H9 (cell line): Measurements from ENCODE around the gene SLC17A1. TPM values are rescaled to one million over a fixed set of nuclear protein-coding genes. Genes with fewer than 3 reads are reported as not detected.

Experiments
- DNase-seq: peaks from one replicate; pipeline ENCODE4 v3.0.0-alpha.2; 2017
- H2AFZ ChIP-seq: one replicate; pipeline ENCODE4 v1.6.1; 2013; ENCODE audit warnings: mild to moderate bottlenecking, low read length, control low read depth, moderate library complexity
- H2AK5ac ChIP-seq: 2 replicates; pipeline ENCODE4 v1.6.1; 2013; ENCODE audit warnings: low read length, control low read depth, mixed read lengths; ENCODE audit not compliant: insufficient read length
- H2BK120ac ChIP-seq: one replicate; pipeline ENCODE4 v1.6.1; 2013; ENCODE audit warnings: low read depth, mild to moderate bottlenecking, low read length, control low read depth, inconsistent platforms; ENCODE audit not compliant: poor library complexity, severe bottlenecking
- H2BK12ac ChIP-seq: 2 replicates; pipeline ENCODE4 v1.6.1; 2013; ENCODE audit warnings: low read length, control low read depth, mixed read lengths, low read depth; ENCODE audit not compliant: insufficient read length
- H2BK15ac ChIP-seq: 2 replicates; pipeline ENCODE4 v1.6.1; 2013; ENCODE audit warnings: low read depth, low read length, control low read depth
- H2BK20ac ChIP-seq: one replicate; pipeline ENCODE4 v1.6.1; 2013; ENCODE audit warnings: low read depth, mild to moderate bottlenecking, low read length, control low read depth, inconsistent platforms; ENCODE audit not compliant: poor library complexity, severe bottlenecking
- H2BK5ac ChIP-seq: 2 replicates; pipeline ENCODE4 v1.6.1; 2013; ENCODE audit warnings: low read length, control low read depth, mixed read lengths; ENCODE audit not compliant: insufficient read length
- H3K14ac ChIP-seq: 2 replicates; pipeline ENCODE4 v1.6.1; 2013; ENCODE audit warnings: low read length, control low read depth; ENCODE audit not compliant: insufficient read depth
- H3K18ac ChIP-seq: 2 replicates; pipeline ENCODE4 v1.6.1; 2013; ENCODE audit warnings: low read depth, mild to moderate bottlenecking, mixed read lengths, low read length, control low read depth; ENCODE audit not compliant: insufficient read length
- H3K23ac ChIP-seq: 2 replicates; pipeline ENCODE4 v1.6.1; 2013; ENCODE audit warnings: low read length, control low read depth, mixed read lengths, low read depth; ENCODE audit not compliant: insufficient read length
- H3K23me2 ChIP-seq: 2 replicates; pipeline ENCODE4 v1.6.1; 2013; ENCODE audit warnings: low read depth, mild to moderate bottlenecking, mixed read lengths, low read length, control low read depth; ENCODE audit not compliant: insufficient read length, poor library complexity, severe bottlenecking
- H3K27ac ChIP-seq: 2 replicates; pipeline ENCODE4 v1.5.1; 2013; ENCODE audit warnings: low read length, control low read depth, mixed read lengths, low read depth; ENCODE audit not compliant: insufficient read length
- H3K27me3 ChIP-seq: 2 replicates; pipeline ENCODE4 v1.6.1; 2013; ENCODE audit warnings: low read length, control low read depth, inconsistent platforms; ENCODE audit not compliant: insufficient read depth
- H3K4ac ChIP-seq: 2 replicates; pipeline ENCODE4 v1.6.1; 2013; ENCODE audit warnings: low read depth, mild to moderate bottlenecking, control low read depth, inconsistent platforms, low read length, moderate library complexity
- H3K4me1 ChIP-seq: 2 replicates; pipeline ENCODE4 v1.6.1; 2013; ENCODE audit warnings: low read length, control low read depth, inconsistent platforms; ENCODE audit not compliant: insufficient read depth
- H3K4me2 ChIP-seq: 2 replicates; pipeline ENCODE4 v1.6.1; 2013; ENCODE audit warnings: low read length, control low read depth, mixed read lengths; ENCODE audit not compliant: insufficient read length, insufficient read depth
- H3K56ac ChIP-seq: 2 replicates; pipeline ENCODE4 v1.6.1; 2013; ENCODE audit warnings: low read depth, mild to moderate bottlenecking, mixed read lengths, low read length, control low read depth; ENCODE audit not compliant: insufficient read length
- H3K79me1 ChIP-seq: 2 replicates; pipeline ENCODE4 v1.6.1; 2013; ENCODE audit warnings: low read depth, mild to moderate bottlenecking, moderate library complexity, low read length, control low read depth, inconsistent platforms; ENCODE audit not compliant: insufficient read depth, poor library complexity, severe bottlenecking
- H3K79me2 ChIP-seq: 2 replicates; pipeline ENCODE4 v1.6.1; 2013; ENCODE audit warnings: low read length, control low read depth, inconsistent platforms; ENCODE audit not compliant: insufficient read depth
- H3K9ac ChIP-seq: 2 replicates; pipeline ENCODE4 v1.6.1; 2013; ENCODE audit warnings: low read length, control low read depth, mixed read lengths; ENCODE audit not compliant: insufficient read length; ENCODE audit errors: extremely low read depth
- H3K9me3 ChIP-seq: one replicate; pipeline ENCODE4 v1.6.1; 2013; ENCODE audit warnings: low read depth, low read length, inconsistent platforms; ENCODE audit not compliant: control insufficient read depth
- H3T11ph ChIP-seq: one replicate; pipeline ENCODE4 v1.6.1; 2013; ENCODE audit warnings: mild to moderate bottlenecking, low read length, control low read depth, inconsistent platforms
- H4K20me1 ChIP-seq: one replicate; pipeline ENCODE4 v1.6.1; 2013; ENCODE audit not compliant: control insufficient read depth, insufficient read length, insufficient read depth
- H4K5ac ChIP-seq: 2 replicates; pipeline ENCODE4 v1.6.1; 2013; ENCODE audit warnings: low read depth, mild to moderate bottlenecking, mixed read lengths, low read length, control low read depth; ENCODE audit not compliant: insufficient read length
- H4K8ac ChIP-seq: replicated peaks from 2 replicates; pipeline ENCODE4 v1.6.1; 2013; ENCODE audit warnings: low read length, control low read depth, mixed read lengths, low read depth; ENCODE audit not compliant: insufficient read length
- H4K91ac ChIP-seq: 2 replicates; pipeline ENCODE4 v1.6.1; 2013; ENCODE audit warnings: low read depth, mild to moderate bottlenecking, moderate library complexity, mixed read lengths, low read length, control low read depth; ENCODE audit not compliant: insufficient read length
- H3K27ac Mint-ChIP-seq, 3 experiments: 2 replicates in 2 of 3; 3 replicates in 1 of 3; pipeline ENCODE4 v1.8.0; 2020 to 2021; ENCODE audit warnings: mixed read lengths in 3 of 3, mild to moderate bottlenecking in 1 of 3, moderate library complexity in 1 of 3
- H3K27me3 Mint-ChIP-seq: 2 replicates; pipeline ENCODE4 v1.8.0; 2021; ENCODE audit warnings: low read depth, mild to moderate bottlenecking, moderate library complexity, mixed read lengths
- H3K36me3 Mint-ChIP-seq, 3 experiments: 2 replicates in 2 of 3; 3 replicates in 1 of 3; pipeline ENCODE4 v1.8.0; 2020 to 2021; ENCODE audit warnings: low read depth in 3 of 3, mixed read lengths in 3 of 3; ENCODE audit not compliant: insufficient read depth in 1 of 3
- H3K4me1 Mint-ChIP-seq, 2 experiments: 2 replicates each; pipeline ENCODE4 v1.8.0; 2020; ENCODE audit warnings: mixed read lengths in 2 of 2
- H3K4me3 Mint-ChIP-seq, 2 experiments: 2 replicates in 1 of 2; 3 replicates in 1 of 2; pipeline ENCODE4 v1.8.0; 2020 to 2021; ENCODE audit warnings: mild to moderate bottlenecking in 2 of 2, mixed read lengths in 2 of 2, moderate library complexity in 1 of 2
- H3K9me3 Mint-ChIP-seq, 2 experiments: 2 replicates in 1 of 2; 3 replicates in 1 of 2; pipeline ENCODE4 v1.8.0; 2020; ENCODE audit warnings: mild to moderate bottlenecking in 2 of 2, mixed read lengths in 2 of 2, moderate library complexity in 1 of 2
- WGBS: extraction: QIAGEN DNeasy Blood & Tissue Kit; methylation state at CpG from one replicate; pipeline ENCODE4 v1.1.7; 2013; ENCODE audit warnings: missing lambda C conversion rate, low lambda C conversion rate, mixed read lengths; ENCODE audit not compliant: insufficient read length; ENCODE audit errors: extremely low coverage; 5-methylcytosine and 5-hydroxymethylcytosine counted together
- total RNA-seq: library from RNA; stranded (reverse); gene quantifications from 2 replicates; pipeline ENCODE4 v1.2.1, GENCODE V29; 2021
- TF ChIP-seq, protein P1 (sequence below): fragments of 200-600 bp; sonication (generic); conservative IDR thresholded peaks from 3 replicates; pipeline ENCODE4 v1.8.0; 2021; ENCODE audit warnings: antibody characterized with exemption, mild to moderate bottlenecking

Gene SLC17A1
- total RNA-seq, 1 experiment from 2014 or later = not detected

GRCh38 chr6:25788305-25788922 lies 43.4 kb downstream of the SLC17A1 start:
- DNase-seq = peak; percentile 71
- Histone ChIP-seq H2BK12ac (no peak overlapping the region), H3K56ac (no peak overlapping the region), H3K23ac (no peak overlapping the region), H3K18ac (no peak overlapping the region), H3K79me2 (no peaks in the 10 kb centered on the region), H4K20me1 (no peaks in the 10 kb centered on the region), H2BK20ac (no peak overlapping the region), H2BK5ac (no peak overlapping the region), H3K14ac (no peak overlapping the region), H2BK120ac (no peak overlapping the region), H4K91ac (no peak overlapping the region), H3K4me1 (no peaks in the 10 kb centered on the region), H3K9ac (no peak overlapping the region), H2AK5ac (no peak overlapping the region), H2AFZ (no peak overlapping the region), H3K27me3 (no peaks in the 10 kb centered on the region), H3K4me2 (no peak overlapping the region), H4K5ac (no peak overlapping the region), H3K27ac (no peak overlapping the region), H3K23me2 (no peaks in the 10 kb centered on the region), H4K8ac (no peak overlapping the region), H3K4ac (no peak overlapping the region), H3K9me3 (no peaks in the 10 kb centered on the region), H3T11ph (no peak overlapping the region), H3K79me1 (no peaks in the 10 kb centered on the region), H2BK15ac (no peak overlapping the region)
- Mint-ChIP-seq H3K4me1 (no peaks in the 10 kb centered on the region), H3K36me3 (no peaks in the 10 kb centered on the region), H3K4me3 (no peak overlapping the region), H3K27ac (no peak overlapping the region), H3K27me3 (no peaks in the 10 kb centered on the region), H3K9me3 (no peaks in the 10 kb centered on the region)
- TF ChIP-seq, protein P1, sequence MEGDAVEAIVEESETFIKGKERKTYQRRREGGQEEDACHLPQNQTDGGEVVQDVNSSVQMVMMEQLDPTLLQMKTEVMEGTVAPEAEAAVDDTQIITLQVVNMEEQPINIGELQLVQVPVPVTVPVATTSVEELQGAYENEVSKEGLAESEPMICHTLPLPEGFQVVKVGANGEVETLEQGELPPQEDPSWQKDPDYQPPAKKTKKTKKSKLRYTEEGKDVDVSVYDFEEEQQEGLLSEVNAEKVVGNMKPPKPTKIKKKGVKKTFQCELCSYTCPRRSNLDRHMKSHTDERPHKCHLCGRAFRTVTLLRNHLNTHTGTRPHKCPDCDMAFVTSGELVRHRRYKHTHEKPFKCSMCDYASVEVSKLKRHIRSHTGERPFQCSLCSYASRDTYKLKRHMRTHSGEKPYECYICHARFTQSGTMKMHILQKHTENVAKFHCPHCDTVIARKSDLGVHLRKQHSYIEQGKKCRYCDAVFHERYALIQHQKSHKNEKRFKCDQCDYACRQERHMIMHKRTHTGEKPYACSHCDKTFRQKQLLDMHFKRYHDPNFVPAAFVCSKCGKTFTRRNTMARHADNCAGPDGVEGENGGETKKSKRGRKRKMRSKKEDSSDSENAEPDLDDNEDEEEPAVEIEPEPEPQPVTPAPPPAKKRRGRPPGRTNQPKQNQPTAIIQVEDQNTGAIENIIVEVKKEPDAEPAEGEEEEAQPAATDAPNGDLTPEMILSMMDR = peak; percentile 73
- no CpG with 5 or more reads among the region's 4 CpGs for WGBS
